OCI-LY3 (cell line): ENCODE measurements around the gene PRXL2A.
"Not testable (repeated sequence)": the region's sequence is repeated elsewhere in the genome, so short reads cannot be mapped to it uniquely, and the experiment has no call there.

Experiments used
- H2AFZ ChIP-seq: fragments of 200-600, 300-600 bp; shearing (Covaris generic); 2 replicates; pipeline ENCODE4 v1.6.0; 2014; ENCODE audit warnings: antibody characterized with exemption, low read depth, low read length
- H3K27ac ChIP-seq: fragments of 200-600, 300-600 bp; sonication (generic); 2 replicates; pipeline ENCODE4 v1.5.1; 2014; ENCODE audit warnings: mild to moderate bottlenecking, low read length, moderate library complexity, mixed read lengths
- H3K27me3 ChIP-seq: fragments of 200-600, 300-600 bp; sonication (generic); 2 replicates; pipeline ENCODE4 v1.6.1; 2014; ENCODE audit warnings: low read depth, low read length, mixed read lengths
- H3K36me3 ChIP-seq: fragments of 200-600, 300-600 bp; sonication (generic); replicated peaks from 2 replicates; pipeline ENCODE3; 2014; ENCODE audit warnings: low read depth, low read length, mixed read lengths
- H3K4me1 ChIP-seq: fragments of 300-600, 200-600 bp; sonication (generic); 2 replicates; pipeline ENCODE4 v1.6.1; 2014; ENCODE audit warnings: low read length, mixed read lengths
- H3K4me2 ChIP-seq: fragments of 200-600, 300-600 bp; sonication (generic); 2 replicates; pipeline ENCODE4 v1.6.1; 2014; ENCODE audit warnings: low read length, mixed read lengths
- H3K4me3 ChIP-seq: fragments of 300-600, 200-600 bp; sonication (generic); 2 replicates; pipeline ENCODE4 v1.5.1; 2014; ENCODE audit warnings: antibody characterized with exemption, mild to moderate bottlenecking, low read length, moderate library complexity
- H3K79me2 ChIP-seq: fragments of 300-600, 200-600 bp; shearing (Covaris generic); 2 replicates; pipeline ENCODE4 v1.6.1; 2014; ENCODE audit warnings: mild to moderate bottlenecking, low read length, mixed read lengths
- H3K9ac ChIP-seq: fragments of 300-600, 200-600 bp; shearing (Covaris generic); 2 replicates; pipeline ENCODE4 v1.6.0; 2014; ENCODE audit warnings: mild to moderate bottlenecking, low read length, moderate library complexity
- H3K9me3 ChIP-seq: fragments of 200-600, 300-600 bp; shearing (Covaris generic); 2 replicates; pipeline ENCODE4 v1.6.1; 2014; ENCODE audit warnings: low read length, mixed read lengths; ENCODE audit not compliant: insufficient read depth
- H4K20me1 ChIP-seq: fragments of 200-600, 300-600 bp; sonication (generic); 2 replicates; pipeline ENCODE4 v1.6.1; 2016; ENCODE audit warnings: low read length, mixed read lengths; ENCODE audit not compliant: insufficient read depth
- EZH2phosphoT487 ChIP-seq: fragments of 200-600 bp; shearing (Covaris generic); IDR thresholded peaks from 2 replicates; pipeline ENCODE4 v1.6.1; 2018; ENCODE audit warnings: antibody characterized with exemption, mixed run types, low read depth
- TF ChIP-seq, protein P1 (sequence below): fragments of 200-600, 300-600 bp; sonication (generic); IDR thresholded peaks from 2 replicates; pipeline ENCODE4 v1.5.1; 2014; ENCODE audit warnings: antibody characterized with exemption, low read length, low read depth

The PRXL2A gene

DNA sequence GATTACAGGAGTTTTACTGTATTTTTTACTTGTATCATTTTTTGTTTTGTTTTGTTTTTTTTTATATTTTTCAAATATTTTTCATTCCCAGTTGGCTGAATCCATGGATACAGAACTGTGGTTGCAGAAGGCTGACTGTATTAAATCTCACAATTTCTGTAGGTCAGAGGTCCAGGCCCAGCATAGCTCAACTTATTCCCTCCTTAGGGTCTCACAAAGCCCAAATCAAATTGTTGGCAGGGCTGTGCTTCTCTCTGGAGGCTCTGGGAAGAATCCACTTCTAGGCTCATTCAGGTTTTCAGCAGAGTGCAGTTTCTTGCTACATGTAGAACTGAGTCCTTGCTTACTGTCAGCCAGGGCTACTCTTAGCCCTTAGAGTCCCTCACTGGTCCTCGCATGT, 68.3 kb downstream of the PRXL2A start:
- Histone ChIP-seq H3K4me1 (peaks cover 25% of the 10 kb centered on the region), H3K79me2 (peaks cover 27% of the 10 kb centered on the region), H4K20me1 (no peaks in the 10 kb centered on the region), H3K9ac (no peak overlapping the region), H3K4me3 (no peak overlapping the region), H3K27me3 (no peaks in the 10 kb centered on the region), H3K4me2 (no peak overlapping the region), H3K36me3 (peaks cover 15% of the 10 kb centered on the region), H3K27ac (no peak overlapping the region), H2AFZ (no peak overlapping the region), H3K9me3 (no peaks in the 10 kb centered on the region)
- TF ChIP-seq EZH2phosphoT487: no peak

DNA sequence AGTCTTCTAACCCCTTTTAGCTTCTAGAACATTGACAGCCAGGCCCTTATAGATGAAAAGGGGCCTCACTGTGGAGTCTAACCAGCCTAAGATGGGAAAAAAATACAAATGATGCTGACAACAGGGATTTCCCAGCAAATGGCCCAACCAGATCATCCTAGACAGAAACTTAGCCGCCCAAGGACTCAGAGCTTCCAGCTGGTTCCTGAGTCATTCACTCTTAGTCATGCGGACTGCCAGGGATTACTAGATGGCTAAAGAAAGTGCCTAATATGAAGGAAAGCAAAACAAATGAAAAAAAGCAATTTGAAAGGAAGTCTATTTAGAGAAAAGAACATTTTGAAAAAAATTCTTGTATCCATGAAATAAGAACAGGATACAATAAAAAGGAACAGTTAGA, 69.5 kb downstream of the PRXL2A start:
- Histone ChIP-seq H3K9me3 (no peaks in the 10 kb centered on the region), H3K4me2 (no peak overlapping the region), H3K4me1 (peaks cover 14% of the 10 kb centered on the region), H3K9ac (no peak overlapping the region), H3K27ac (no peak overlapping the region), H3K79me2 (peaks cover 26% of the 10 kb centered on the region), H2AFZ (no peak overlapping the region), H3K36me3 (peaks cover 15% of the 10 kb centered on the region), H4K20me1 (no peaks in the 10 kb centered on the region), H3K27me3 (no peaks in the 10 kb centered on the region), H3K4me3 (no peak overlapping the region)
- TF ChIP-seq, protein P1, sequence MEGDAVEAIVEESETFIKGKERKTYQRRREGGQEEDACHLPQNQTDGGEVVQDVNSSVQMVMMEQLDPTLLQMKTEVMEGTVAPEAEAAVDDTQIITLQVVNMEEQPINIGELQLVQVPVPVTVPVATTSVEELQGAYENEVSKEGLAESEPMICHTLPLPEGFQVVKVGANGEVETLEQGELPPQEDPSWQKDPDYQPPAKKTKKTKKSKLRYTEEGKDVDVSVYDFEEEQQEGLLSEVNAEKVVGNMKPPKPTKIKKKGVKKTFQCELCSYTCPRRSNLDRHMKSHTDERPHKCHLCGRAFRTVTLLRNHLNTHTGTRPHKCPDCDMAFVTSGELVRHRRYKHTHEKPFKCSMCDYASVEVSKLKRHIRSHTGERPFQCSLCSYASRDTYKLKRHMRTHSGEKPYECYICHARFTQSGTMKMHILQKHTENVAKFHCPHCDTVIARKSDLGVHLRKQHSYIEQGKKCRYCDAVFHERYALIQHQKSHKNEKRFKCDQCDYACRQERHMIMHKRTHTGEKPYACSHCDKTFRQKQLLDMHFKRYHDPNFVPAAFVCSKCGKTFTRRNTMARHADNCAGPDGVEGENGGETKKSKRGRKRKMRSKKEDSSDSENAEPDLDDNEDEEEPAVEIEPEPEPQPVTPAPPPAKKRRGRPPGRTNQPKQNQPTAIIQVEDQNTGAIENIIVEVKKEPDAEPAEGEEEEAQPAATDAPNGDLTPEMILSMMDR: no peak
- no peak for TF ChIP-seq EZH2phosphoT487

DNA sequence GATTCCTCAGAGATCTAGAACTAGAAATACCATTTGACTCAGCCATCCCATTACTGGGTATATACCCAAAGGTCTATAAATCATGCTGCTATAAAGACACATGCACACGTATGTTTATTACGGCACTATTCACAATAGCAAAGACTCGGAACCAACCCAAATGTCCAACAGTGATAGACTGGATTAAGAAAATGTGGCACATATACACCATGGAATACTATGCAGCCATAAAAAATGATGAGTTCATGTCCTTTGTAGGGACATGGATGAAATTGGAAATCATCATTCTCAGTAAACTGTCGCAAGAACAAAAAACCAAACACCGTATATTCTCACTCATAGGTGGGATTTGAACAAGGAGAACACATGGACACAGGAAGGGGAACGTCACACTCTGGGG, 72.0 kb downstream of the PRXL2A start:
- not testable (repeated sequence) for H4K20me1 ChIP-seq, H3K9ac ChIP-seq, H3K27me3 ChIP-seq, H3K4me1 ChIP-seq, H3K27ac ChIP-seq, H2AFZ ChIP-seq, H3K9me3 ChIP-seq, H3K4me3 ChIP-seq, H3K79me2 ChIP-seq, H3K4me2 ChIP-seq
- H3K36me3 ChIP-seq: peaks cover 11% of the 10 kb centered on the region

DNA sequence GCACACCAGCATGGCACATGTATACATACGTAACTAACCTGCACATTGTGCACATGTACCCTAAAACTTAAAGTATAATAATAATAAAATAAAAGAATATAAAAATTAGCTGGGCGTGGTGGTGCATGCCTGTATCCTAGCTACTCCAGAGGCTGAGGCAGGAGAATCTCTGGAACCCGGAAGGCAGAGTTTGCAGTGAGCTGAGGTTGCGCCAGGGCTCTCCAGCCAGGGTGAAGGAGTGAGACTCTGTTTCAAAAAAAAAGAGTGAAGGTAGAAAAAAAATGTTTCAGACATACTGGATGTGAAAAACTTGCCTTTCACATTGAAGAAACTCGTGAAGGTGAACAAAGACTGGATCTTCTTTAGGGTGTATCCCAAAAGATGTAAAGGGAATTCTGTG, 72.5 kb downstream of the PRXL2A start:
- Histone ChIP-seq H3K4me2 (no peak overlapping the region), H3K36me3 (peaks cover 11% of the 10 kb centered on the region), H3K9ac (no peak overlapping the region), H3K4me1 (no peaks in the 10 kb centered on the region), H3K4me3 (no peak overlapping the region), H3K79me2 (peaks cover 4% of the 10 kb centered on the region; the same call in 1 of the 2 replicates), H3K27me3 (no peaks in the 10 kb centered on the region), H3K9me3 (no peaks in the 10 kb centered on the region), H2AFZ (no peak overlapping the region), H4K20me1 (peaks cover 8% of the 10 kb centered on the region; the same call in 1 of the 2 replicates), H3K27ac (no peak overlapping the region)
- TF ChIP-seq, protein P1: no peak
- TF ChIP-seq EZH2phosphoT487: no peak

DNA sequence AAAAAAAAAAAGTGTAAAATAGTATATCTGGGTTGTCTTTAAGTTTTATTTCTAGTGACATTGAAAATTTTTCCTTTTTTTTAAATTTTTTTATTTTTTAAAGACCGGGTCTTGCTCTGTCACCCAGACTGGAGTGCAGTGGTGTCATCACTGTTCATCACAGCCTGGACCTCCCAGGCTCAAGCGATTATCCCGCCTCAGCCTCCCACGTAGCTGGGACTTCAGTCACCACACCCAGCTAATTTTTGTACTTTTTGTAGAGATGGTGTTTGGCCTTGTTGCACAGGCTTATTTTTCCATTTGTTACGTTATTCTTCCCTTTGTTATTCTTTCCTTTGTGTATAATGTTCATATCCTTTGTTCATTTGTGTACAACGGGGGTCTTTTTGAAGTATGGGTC, 75.9 kb downstream of the PRXL2A start:
- no peak overlapping the region for H3K4me2 ChIP-seq
- TF ChIP-seq, protein P1: no peak
- no peak for TF ChIP-seq EZH2phosphoT487
- H3K36me3 ChIP-seq: no peaks in the 10 kb centered on the region
- no peak overlapping the region for H3K27ac ChIP-seq
- H2AFZ ChIP-seq: no peak overlapping the region
- no peak overlapping the region for H3K9ac ChIP-seq
- no peaks in the 10 kb centered on the region for H3K4me1 ChIP-seq
- no peaks in the 10 kb centered on the region for H3K79me2 ChIP-seq
- H4K20me1 ChIP-seq: peaks cover 22% of the 10 kb centered on the region; the same call in 1 of the 2 replicates
- H3K27me3 ChIP-seq: no peaks in the 10 kb centered on the region
- H3K9me3 ChIP-seq: no peaks in the 10 kb centered on the region
- H3K4me3 ChIP-seq: no peak overlapping the region
